ENCODE measurements around the gene HARBI1. TPM values are rescaled to one million over a fixed set of nuclear protein-coding genes. Genes with fewer than 3 reads are reported as not detected.
A peak's percentile ranks its signal among the peaks of the same experiment; 100 is the strongest.

HARBI1 gene
- total and polyA plus RNA-seq, 5 donors = 2.7 to 4.1 (median 3.6) TPM

DNA sequence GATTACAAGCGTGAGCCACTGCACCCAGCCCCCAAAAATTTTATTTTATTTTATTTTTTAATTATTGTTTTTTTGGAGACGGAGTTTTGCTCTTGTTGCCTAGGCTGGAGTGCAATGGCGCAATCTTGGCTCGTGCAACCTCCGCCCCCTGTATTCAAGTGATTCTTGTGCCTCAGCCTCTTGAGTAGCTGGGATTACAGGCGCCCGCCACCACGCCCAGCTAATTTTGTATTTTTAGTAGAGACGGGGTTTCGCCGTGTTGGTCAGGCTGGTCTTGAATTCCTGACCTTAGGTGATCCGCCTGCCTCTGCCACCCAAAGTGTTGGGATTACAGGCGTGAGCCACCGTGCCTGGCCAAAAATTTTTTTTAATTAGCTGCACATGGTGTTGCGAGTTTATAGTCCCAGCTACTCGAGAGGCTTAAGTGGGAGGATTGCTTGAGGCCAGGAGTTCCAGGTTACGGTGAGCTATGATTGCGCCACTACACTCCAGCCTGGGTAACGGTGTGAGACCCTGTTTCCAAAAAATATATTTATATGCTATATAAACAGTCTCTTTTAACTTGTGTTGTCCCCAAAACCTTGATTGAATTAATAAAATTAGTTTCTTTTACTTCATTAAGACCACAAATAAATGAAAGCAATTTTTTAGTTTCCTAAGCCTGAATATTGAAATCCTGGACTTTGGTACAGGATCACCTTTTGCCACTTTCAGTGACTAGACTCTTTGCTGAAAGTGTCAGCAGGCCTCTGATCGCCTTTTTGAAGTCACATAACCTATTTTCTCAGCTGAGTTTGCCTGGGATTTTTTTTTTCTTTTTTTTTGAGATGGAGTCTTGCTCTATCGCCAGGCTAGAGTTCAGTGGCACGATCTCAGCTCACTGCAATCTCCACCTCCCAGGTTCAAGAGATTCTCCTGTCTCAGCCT lies 16.5 kb upstream of the HARBI1 start:
- WGBS = 92% methylated on average over 22 of the region's 22 CpGs
- Histone ChIP-seq H3K27ac (ENCODE audit: low read length) (no peak overlapping the region), H3K4me1 (ENCODE audit: control insufficient read depth, insufficient read depth, low read length) (no peaks in the 10 kb centered on the region), H3K9me3 (ENCODE audit: control insufficient read depth, low read length) (no peaks in the 10 kb centered on the region), H3K27me3 (ENCODE audit: control insufficient read depth, insufficient read depth) (no peaks in the 10 kb centered on the region), H3K4me3 (ENCODE audit: low read length) (no peak overlapping the region)
- DNase-seq (no peak), ATAC-seq (no peak)
- intact Hi-C loops (cut with DNase I) = no loop called here

DNA sequence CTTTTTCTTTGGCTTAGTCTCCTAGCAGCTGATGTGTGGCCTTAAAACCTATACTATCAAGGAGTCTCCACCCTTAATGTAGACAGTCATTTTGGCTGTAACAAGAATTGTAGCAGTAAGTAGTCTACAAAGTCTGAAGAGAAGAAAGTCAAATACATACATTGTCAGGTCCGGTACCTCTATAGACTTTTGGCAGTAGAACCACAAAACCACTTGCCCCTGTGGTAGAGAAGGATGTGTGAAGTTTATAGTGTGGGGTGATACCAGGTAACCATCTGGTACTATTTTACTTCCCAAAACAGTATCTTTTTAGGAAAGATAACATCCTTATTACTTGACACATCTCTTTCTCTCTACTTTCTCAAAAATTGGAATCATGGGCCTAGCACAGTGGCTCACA lies 15.5 kb upstream of the HARBI1 start:
- Histone ChIP-seq H3K27ac (ENCODE audit: low read length) (no peak overlapping the region), H3K9me3 (ENCODE audit: control insufficient read depth, low read length) (no peaks in the 10 kb centered on the region), H3K4me3 (ENCODE audit: low read length) (no peak overlapping the region), H3K27me3 (ENCODE audit: control insufficient read depth, insufficient read depth) (no peaks in the 10 kb centered on the region), H3K4me1 (ENCODE audit: control insufficient read depth, insufficient read depth, low read length) (no peaks in the 10 kb centered on the region)
- WGBS = 96% methylated on average over 1 of the region's 1 CpG
- intact Hi-C loops (cut with DNase I) = no loop called here
- DNase-seq (no peak), ATAC-seq (no peak)

DNA sequence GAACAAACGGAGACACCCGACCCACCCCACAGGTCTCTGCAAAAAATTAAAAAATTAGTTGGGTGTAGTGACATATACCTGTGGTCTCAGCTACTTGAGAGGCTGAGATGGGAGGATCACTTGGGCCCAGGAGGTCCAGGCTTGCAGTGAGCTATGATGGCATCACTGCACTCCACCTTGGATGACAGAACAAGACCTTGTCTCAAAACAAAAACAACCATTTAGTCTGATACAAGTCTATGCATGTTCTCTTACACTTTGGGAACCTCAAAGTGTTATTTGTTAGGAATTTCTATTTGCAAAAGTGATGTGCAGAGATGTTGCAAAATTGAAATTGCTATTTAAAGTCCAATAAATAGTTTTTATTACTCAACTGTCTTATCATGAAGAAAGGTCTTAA lies 14.6 kb upstream of the HARBI1 start:
- 99% methylated on average over 2 of the region's 2 CpGs for WGBS
- Histone ChIP-seq H3K4me3 (ENCODE audit: low read length) (no peak overlapping the region), H3K27ac (ENCODE audit: low read length) (no peak overlapping the region), H3K9me3 (ENCODE audit: control insufficient read depth, low read length) (no peaks in the 10 kb centered on the region), H3K27me3 (ENCODE audit: control insufficient read depth, insufficient read depth) (no peaks in the 10 kb centered on the region), H3K4me1 (ENCODE audit: control insufficient read depth, insufficient read depth, low read length) (no peaks in the 10 kb centered on the region)
- intact Hi-C loops (cut with DNase I) = no loop called here
- ATAC-seq (no peak), DNase-seq (no peak)

DNA sequence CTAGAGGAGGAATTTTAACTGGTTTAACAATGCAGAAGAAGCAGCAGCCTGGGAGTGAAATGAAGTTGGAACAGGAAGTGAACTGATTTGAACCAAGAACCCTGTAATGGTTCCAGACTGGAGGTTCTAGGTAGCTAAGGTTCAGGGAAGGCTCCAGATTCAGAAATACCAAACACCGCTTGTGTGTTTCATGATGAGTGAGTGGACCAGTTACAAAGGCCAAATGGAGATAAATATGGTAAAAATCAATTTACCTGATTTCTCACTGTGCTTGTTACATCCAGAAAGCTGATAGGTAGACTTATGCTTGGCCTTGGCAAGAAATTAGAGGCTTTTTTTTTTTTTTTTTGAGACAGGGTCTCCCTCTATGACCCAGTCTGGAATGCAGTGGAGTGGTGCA lies 13.2 kb upstream of the HARBI1 start:
- 98% methylated on average over 1 of the region's 1 CpG for WGBS
- ATAC-seq = no peak
- Histone ChIP-seq H3K27ac (ENCODE audit: low read length) (no peak overlapping the region), H3K4me3 (ENCODE audit: low read length) (no peak overlapping the region), H3K27me3 (ENCODE audit: control insufficient read depth, insufficient read depth) (no peaks in the 10 kb centered on the region), H3K9me3 (ENCODE audit: control insufficient read depth, low read length) (no peaks in the 10 kb centered on the region), H3K4me1 (ENCODE audit: control insufficient read depth, insufficient read depth, low read length) (no peaks in the 10 kb centered on the region)
- intact Hi-C loops (cut with DNase I) = no loop called here
- DNase-seq = no peak

DNA sequence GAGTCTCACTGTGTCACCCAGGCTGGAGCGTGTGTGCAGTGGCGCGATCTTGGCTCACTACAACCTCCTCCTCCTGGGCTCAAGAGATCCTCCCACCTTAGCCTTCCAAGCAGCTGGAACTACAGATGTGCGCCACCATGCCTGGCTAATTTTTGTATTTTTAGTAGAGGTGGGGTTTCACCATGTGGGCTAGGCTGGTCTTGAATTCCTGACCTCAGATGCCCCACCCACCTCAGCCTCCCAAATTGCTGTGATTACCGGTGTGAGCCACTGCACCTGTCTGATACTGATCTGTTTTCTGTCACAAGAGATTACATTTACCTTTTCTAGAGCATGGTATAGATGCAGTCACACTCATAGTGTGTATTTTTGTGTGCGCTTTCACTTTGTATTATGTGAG lies 11.9 kb upstream of the HARBI1 start:
- H3K4me1 ChIP-seq (ENCODE audit: control insufficient read depth, insufficient read depth, low read length) = no peaks in the 10 kb centered on the region
- H3K9me3 ChIP-seq (ENCODE audit: control insufficient read depth, low read length) = no peaks in the 10 kb centered on the region
- intact Hi-C loops (cut with DNase I) = no loop called here
- H3K27me3 ChIP-seq (ENCODE audit: control insufficient read depth, insufficient read depth) = no peaks in the 10 kb centered on the region
- ATAC-seq = no peak
- WGBS = 83% methylated on average over 6 of the region's 6 CpGs
- peak in 1 of 3 donors; percentile 36 for DNase-seq
- no peak overlapping the region for H3K4me3 ChIP-seq (ENCODE audit: low read length)
- no peak overlapping the region for H3K27ac ChIP-seq (ENCODE audit: low read length)

DNA sequence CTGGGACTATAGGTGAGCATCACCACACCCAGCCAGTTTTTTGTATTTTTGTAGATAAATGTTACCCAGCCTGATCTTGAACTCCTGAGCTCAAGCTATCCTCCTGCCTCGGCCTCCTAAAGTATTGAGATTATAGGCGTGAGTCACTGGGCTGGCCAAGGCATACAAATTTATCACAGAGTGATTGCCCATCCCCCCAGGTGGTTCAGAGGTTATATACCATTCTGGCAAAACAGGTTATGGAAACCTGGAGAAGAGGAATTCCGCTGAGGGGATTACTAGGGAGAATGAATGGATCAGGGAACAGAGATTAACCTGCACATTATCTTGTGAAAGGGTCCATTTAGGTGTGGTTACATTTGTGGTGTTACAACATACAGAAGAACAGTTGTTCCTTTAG lies 8.4 kb upstream of the HARBI1 start:
- Histone ChIP-seq H3K9me3 (ENCODE audit: control insufficient read depth, low read length) (no peaks in the 10 kb centered on the region), H3K27ac (ENCODE audit: low read length) (no peak overlapping the region), H3K27me3 (ENCODE audit: control insufficient read depth, insufficient read depth) (no peaks in the 10 kb centered on the region), H3K4me1 (ENCODE audit: control insufficient read depth, insufficient read depth, low read length) (no peaks in the 10 kb centered on the region), H3K4me3 (ENCODE audit: low read length) (no peak overlapping the region)
- WGBS = 96% methylated on average over 3 of the region's 3 CpGs
- no peak for ATAC-seq
- intact Hi-C loops (cut with DNase I) = no loop called here
- no peak for DNase-seq

DNA sequence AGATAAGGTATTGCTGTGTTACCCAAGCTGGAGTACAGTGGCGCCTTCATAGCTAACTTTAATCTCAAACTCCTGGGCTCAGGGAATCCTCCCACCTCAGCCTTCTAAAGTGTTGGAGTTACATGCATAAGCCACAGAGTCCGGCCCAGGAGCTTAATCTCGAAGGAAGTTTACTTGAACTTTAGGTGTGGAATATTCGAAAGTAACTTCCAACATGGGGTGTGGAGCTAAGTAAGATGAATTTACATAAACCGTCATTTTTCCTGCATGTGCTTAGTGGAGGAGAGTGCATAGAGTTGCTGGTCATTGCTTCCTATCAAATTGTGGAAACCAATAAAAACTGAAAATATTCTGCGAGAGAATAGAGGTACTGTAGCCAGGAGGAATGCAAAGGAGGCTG lies 1.8 kb upstream of the HARBI1 start:
- Histone ChIP-seq H3K9me3 (ENCODE audit: control insufficient read depth, low read length) (no peaks in the 10 kb centered on the region), H3K27ac (ENCODE audit: low read length) (no peak overlapping the region), H3K4me1 (ENCODE audit: control insufficient read depth, insufficient read depth, low read length) (peaks cover 2% of the 10 kb centered on the region), H3K4me3 (ENCODE audit: low read length) (peak overlapping the region; percentile 98), H3K27me3 (ENCODE audit: control insufficient read depth, insufficient read depth) (no peaks in the 10 kb centered on the region)
- DNase-seq = no peak
- ATAC-seq = no peak
- intact Hi-C loops (cut with DNase I) = loop anchor here in 1 of 4 donors (10.0 kb wide), 1 partner anchor 234 kb away; the partner anchor contains the start of gene MDK
- 60% methylated on average over 6 of the region's 6 CpGs for WGBS

DNA sequence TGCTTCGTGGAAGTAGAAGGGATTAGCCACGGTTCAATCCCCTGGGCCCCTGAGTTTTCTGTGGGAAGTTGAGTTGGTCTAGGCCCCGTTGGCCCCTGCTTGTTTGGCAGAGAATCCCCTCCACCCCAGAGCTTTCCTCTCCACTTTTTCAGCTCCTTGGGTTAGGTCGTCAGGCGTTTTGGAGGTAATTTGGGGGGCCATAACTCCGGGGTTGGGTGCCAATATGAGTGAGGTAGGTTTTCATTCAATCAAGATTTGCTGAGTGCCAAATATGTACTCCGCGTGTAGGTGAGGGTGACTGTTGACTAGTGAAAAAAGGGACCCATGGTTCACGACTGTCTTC lies 916 bp upstream of the HARBI1 start:
- no peaks in the 10 kb centered on the region for H3K27me3 ChIP-seq (ENCODE audit: control insufficient read depth, insufficient read depth)
- no peaks in the 10 kb centered on the region for H3K9me3 ChIP-seq (ENCODE audit: control insufficient read depth, low read length)
- intact Hi-C loops (cut with DNase I) = loop anchor here in 1 of 4 donors (10.0 kb wide), 1 partner anchor 233 kb away; the partner anchor contains the start of gene MDK
- WGBS = 3% methylated on average over 9 of the region's 9 CpGs
- H3K4me3 ChIP-seq (ENCODE audit: low read length) = peak overlapping the region; percentile 98
- peaks cover 2% of the 10 kb centered on the region for H3K4me1 ChIP-seq (ENCODE audit: control insufficient read depth, insufficient read depth, low read length)
- H3K27ac ChIP-seq (ENCODE audit: low read length) = peak overlapping the region; percentile 97
- no peak for ATAC-seq
- no peak for DNase-seq

DNA sequence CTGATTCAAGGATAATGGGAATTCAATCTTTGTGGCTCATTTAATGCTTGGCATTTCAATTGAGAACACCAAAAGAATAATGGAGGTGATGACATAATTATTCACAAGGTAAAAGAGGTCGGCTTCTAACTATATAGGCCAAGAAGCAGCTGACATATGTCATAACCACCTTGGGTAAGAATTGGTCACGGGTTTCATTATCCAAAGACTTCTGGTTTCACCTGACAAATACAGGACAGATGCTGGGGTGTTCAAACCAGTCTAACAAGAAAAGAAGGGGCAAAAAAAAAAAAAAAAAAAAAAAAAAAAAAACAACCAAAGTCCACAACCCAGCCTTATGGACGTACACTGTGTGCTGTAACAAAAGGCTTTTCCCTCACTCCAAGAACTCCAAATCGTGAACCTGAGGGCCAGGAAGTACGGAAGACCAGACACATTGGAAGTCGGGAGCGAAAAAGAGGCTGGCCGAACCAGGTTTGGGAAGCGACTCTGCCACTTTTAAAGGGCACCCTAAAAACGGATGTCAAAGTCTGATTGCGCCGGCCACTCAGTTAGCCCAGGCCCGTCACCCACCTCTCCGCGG lies 385 bp downstream of the HARBI1 start:
- ATAC-seq (no peak), DNase-seq (no peak)
- Histone ChIP-seq H3K9me3 (ENCODE audit: control insufficient read depth, low read length) (no peaks in the 10 kb centered on the region), H3K27me3 (ENCODE audit: control insufficient read depth, insufficient read depth) (no peaks in the 10 kb centered on the region), H3K4me3 (ENCODE audit: low read length) (peak overlapping the region; percentile 98), H3K4me1 (ENCODE audit: control insufficient read depth, insufficient read depth, low read length) (peaks cover 2% of the 10 kb centered on the region), H3K27ac (ENCODE audit: low read length) (peak overlapping the region; percentile 97)
- 3% methylated on average over 15 of the region's 15 CpGs for WGBS
- intact Hi-C loops (cut with DNase I) = loop anchor here in 1 of 4 donors (10.0 kb wide), 1 partner anchor 232 kb away; the partner anchor contains the start of gene MDK

DNA sequence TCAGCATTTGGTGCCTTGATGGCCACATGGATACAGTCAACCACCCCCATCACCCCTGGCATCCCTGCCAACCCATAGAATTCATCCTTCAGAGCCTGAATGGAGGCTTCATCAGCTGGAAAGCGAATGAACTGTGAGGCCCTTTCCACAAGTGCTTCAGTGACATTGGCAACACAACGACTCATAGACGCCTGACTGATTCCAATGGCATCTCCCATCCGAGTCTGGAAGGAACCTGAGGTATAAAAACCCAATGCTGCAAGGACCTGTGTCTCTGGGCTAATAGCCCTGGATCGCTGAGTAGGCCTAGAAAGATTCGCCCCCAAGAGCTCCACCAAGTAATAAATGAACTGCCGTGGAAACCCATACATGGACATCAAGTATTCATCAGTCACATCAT lies 1.3 kb downstream of the HARBI1 start:
- DNase-seq (no peak), ATAC-seq (no peak)
- no peaks in the 10 kb centered on the region for H3K9me3 ChIP-seq (ENCODE audit: control insufficient read depth, low read length)
- WGBS = 96% methylated on average over 7 of the region's 7 CpGs
- H3K27me3 ChIP-seq (ENCODE audit: control insufficient read depth, insufficient read depth) = no peaks in the 10 kb centered on the region
- no peak overlapping the region for H3K4me3 ChIP-seq (ENCODE audit: low read length)
- H3K4me1 ChIP-seq (ENCODE audit: control insufficient read depth, insufficient read depth, low read length) = peaks cover 2% of the 10 kb centered on the region
- H3K27ac ChIP-seq (ENCODE audit: low read length) = no peak overlapping the region
- intact Hi-C loops (cut with DNase I) = loop anchor here in 1 of 4 donors (10.0 kb wide), 1 partner anchor 231 kb away; the partner anchor contains the start of gene MDK

DNA sequence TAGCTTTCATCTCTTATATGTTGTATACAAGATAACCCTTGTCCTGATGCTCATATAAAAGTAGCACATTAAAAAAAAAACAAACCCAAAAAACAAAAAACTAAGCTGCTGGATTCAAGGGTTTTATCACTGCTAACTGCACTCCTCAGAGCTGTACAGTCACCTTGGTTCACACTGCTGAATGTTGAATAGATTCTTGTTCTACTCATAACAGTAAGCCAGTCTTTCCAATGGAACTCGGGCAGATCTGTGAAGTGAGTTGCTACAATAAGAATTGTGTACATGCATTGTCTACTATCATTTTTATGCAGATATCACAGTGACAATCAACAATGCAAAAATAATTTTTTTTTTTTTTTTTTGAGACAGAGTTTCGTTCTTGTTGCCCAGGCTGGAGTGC lies 4.7 kb downstream of the HARBI1 start:
- H3K27ac ChIP-seq (ENCODE audit: low read length) = no peak overlapping the region
- ATAC-seq = no peak
- no peak for DNase-seq
- no peaks in the 10 kb centered on the region for H3K4me1 ChIP-seq (ENCODE audit: control insufficient read depth, insufficient read depth, low read length)
- H3K9me3 ChIP-seq (ENCODE audit: control insufficient read depth, low read length) = no peaks in the 10 kb centered on the region
- H3K27me3 ChIP-seq (ENCODE audit: control insufficient read depth, insufficient read depth) = no peaks in the 10 kb centered on the region
- intact Hi-C loops (cut with DNase I) = loop anchor here in 1 of 4 donors (10.0 kb wide), 1 partner anchor 228 kb away; the partner anchor contains the start of gene MDK
- no peak overlapping the region for H3K4me3 ChIP-seq (ENCODE audit: low read length)
- WGBS = 64% methylated on average over 2 of the region's 2 CpGs

All from right cardiac atrium (tissue), 5 donors.